HFFc6 (cell line): ENCODE data around the gene SAE1. TPM values are rescaled to one million over a fixed set of nuclear protein-coding genes. Genes with fewer than 3 reads are reported as not detected.

Source experiments
- DNase-seq: peaks from one replicate; pipeline ENCODE4 v3.0.0-alpha.2; 2018
- H3K27ac Mint-ChIP-seq: 2 replicates; pipeline ENCODE4 v1.8.0; 2020; ENCODE audit warnings: mild to moderate bottlenecking, mixed read lengths
- H3K27me3 Mint-ChIP-seq: 2 replicates; pipeline ENCODE4 v1.8.0; 2021; ENCODE audit warnings: mild to moderate bottlenecking, moderate library complexity, mixed read lengths; ENCODE audit not compliant: insufficient read depth
- H3K36me3 Mint-ChIP-seq: 2 replicates; pipeline ENCODE4 v1.8.0; 2021; ENCODE audit warnings: low read depth, mixed read lengths
- H3K4me1 Mint-ChIP-seq: 2 replicates; pipeline ENCODE4 v1.8.0; 2020; ENCODE audit warnings: low read depth, mixed read lengths
- H3K4me3 Mint-ChIP-seq: 2 replicates; pipeline ENCODE4 v1.8.0; 2020; ENCODE audit warnings: mild to moderate bottlenecking, moderate library complexity, mixed read lengths
- H3K9me3 Mint-ChIP-seq: 2 replicates; pipeline ENCODE4 v1.8.0; 2020; ENCODE audit warnings: mild to moderate bottlenecking, mixed read lengths
- CTCF ChIP-seq: fragments of 200-600 bp; sonication (generic); IDR thresholded peaks from 2 replicates; pipeline ENCODE4 v1.5.0; 2021; ENCODE audit warnings: antibody characterized with exemption, mild to moderate bottlenecking
- total RNA-seq, 6 experiments: library from RNA; stranded (reverse); fragmentation: NEBNext Ultra II Directional; extraction: Animal tissue kit (Norgen Biotek cat#: 25700); gene quantifications; 2 replicates in 1 of 6; 3 replicates in 5 of 6; pipeline ENCODE4 v1.2.3, GENCODE V29; 2021

SAE1 gene
- total RNA-seq, 6 experiments from 2014 or later = 158 to 181 (median 175) TPM

- peak overlapping the region; percentile 79 for H3K27ac Mint-ChIP-seq
- DNase-seq = no peak
- peaks cover 22% of the 10 kb centered on the region for H3K36me3 Mint-ChIP-seq
Measured at GRCh38 chr19:47158367-47158791, 27.7 kb downstream of the SAE1 start.

GRCh38 chr19:47158879-47159503 lies 28.4 kb downstream of the SAE1 start:
- H3K9me3 Mint-ChIP-seq = no peaks in the 10 kb centered on the region
- DNase-seq = no peak
- H3K36me3 Mint-ChIP-seq = peaks cover 22% of the 10 kb centered on the region
- no peak overlapping the region for H3K4me3 Mint-ChIP-seq
- peaks cover 52% of the 10 kb centered on the region for H3K4me1 Mint-ChIP-seq
- no peaks in the 10 kb centered on the region; the same call in 1 of the 2 replicates for H3K27me3 Mint-ChIP-seq
- no peak for TF ChIP-seq CTCF
- H3K27ac Mint-ChIP-seq = peak overlapping the region; percentile 79

More at GRCh38 chr19:47158367-47158791, 27.7 kb downstream of the SAE1 start:
- no peaks in the 10 kb centered on the region for H3K9me3 Mint-ChIP-seq
- peaks cover 52% of the 10 kb centered on the region for H3K4me1 Mint-ChIP-seq
- H3K4me3 Mint-ChIP-seq = no peak overlapping the region
- no peaks in the 10 kb centered on the region; the same call in 1 of the 2 replicates for H3K27me3 Mint-ChIP-seq
- no peak for TF ChIP-seq CTCF

GRCh38 chr19:47161876-47162489 lies 31.3 kb downstream of the SAE1 start:
- H3K4me1 Mint-ChIP-seq = peaks cover 39% of the 10 kb centered on the region
- H3K4me3 Mint-ChIP-seq = no peak overlapping the region
- H3K27ac Mint-ChIP-seq = peak overlapping the region; percentile 6; the same call in 1 of the 2 replicates
- peak; percentile 42 for DNase-seq
- H3K9me3 Mint-ChIP-seq = no peaks in the 10 kb centered on the region
- H3K36me3 Mint-ChIP-seq = peaks cover 9% of the 10 kb centered on the region; the same call in 1 of the 2 replicates
- no peak for TF ChIP-seq CTCF
- H3K27me3 Mint-ChIP-seq = no peaks in the 10 kb centered on the region; the same call in 1 of the 2 replicates

- no peak overlapping the region for H3K4me3 Mint-ChIP-seq
- DNase-seq = no peak
- TF ChIP-seq CTCF = no peak
- peaks cover 22% of the 10 kb centered on the region for H3K36me3 Mint-ChIP-seq
- peaks cover under 1% of the 10 kb centered on the region; the same call in 1 of the 2 replicates for H3K4me1 Mint-ChIP-seq
- H3K27me3 Mint-ChIP-seq = no peaks in the 10 kb centered on the region; the same call in 1 of the 2 replicates
- no peak overlapping the region for H3K27ac Mint-ChIP-seq
- H3K9me3 Mint-ChIP-seq = no peaks in the 10 kb centered on the region
Measured at GRCh38 chr19:47168065-47168464, 37.4 kb downstream of the SAE1 start.

- no peak for TF ChIP-seq CTCF
- DNase-seq = no peak
- peaks cover 37% of the 10 kb centered on the region for H3K36me3 Mint-ChIP-seq
- no peak overlapping the region for H3K4me3 Mint-ChIP-seq
- H3K4me1 Mint-ChIP-seq = peaks cover 45% of the 10 kb centered on the region
- H3K27me3 Mint-ChIP-seq = no peaks in the 10 kb centered on the region; the same call in 1 of the 2 replicates
- peak overlapping the region; percentile 38 for H3K27ac Mint-ChIP-seq
- no peaks in the 10 kb centered on the region for H3K9me3 Mint-ChIP-seq
Measured at GRCh38 chr19:47172666-47173455, 42.2 kb downstream of the SAE1 start.
